Left ventricle myocardium inferior (tissue), 1 donor: ENCODE results near the gene PAN3. TPM values are rescaled to one million over a fixed set of nuclear protein-coding genes. Genes with fewer than 3 reads are reported as not detected.

Experiments
- DNase-seq: peaks from one replicate; pipeline ENCODE4 v3.0.0-alpha.2; 2020
- H3K27ac ChIP-seq: fragments of 200-600 bp; replicated peaks from 2 replicates; pipeline ENCODE4 v1.8.0; 2021
- H3K27me3 ChIP-seq: fragments of 200-600 bp; 2 replicates; pipeline ENCODE4 v1.8.0; 2021; ENCODE audit warnings: low read depth
- H3K36me3 ChIP-seq: fragments of 200-600 bp; 2 replicates; pipeline ENCODE4 v1.8.0; 2021
- H3K4me1 ChIP-seq: fragments of 200-600 bp; 2 replicates; pipeline ENCODE4 v1.8.0; 2021
- H3K4me3 ChIP-seq: fragments of 200-600 bp; 2 replicates; pipeline ENCODE4 v1.8.0; 2021; ENCODE audit warnings: mild to moderate bottlenecking, moderate library complexity
- H3K9me3 ChIP-seq: fragments of 200-600 bp; replicated peaks from 2 replicates; pipeline ENCODE4 v1.8.0; 2021
- CTCF ChIP-seq: fragments of 200-600 bp; IDR thresholded peaks from 2 replicates; pipeline ENCODE4 v1.8.0; 2021; ENCODE audit warnings: antibody characterized with exemption, mild to moderate bottlenecking, borderline replicate concordance
- intact Hi-C: fragments of 100-400 bp; cut with micrococcal nuclease; formaldehyde crosslinking; loops from one replicate; pipeline ENCODE4 v1.11.0; 2022
- total RNA-seq: library from RNA; stranded (reverse); fragmentation: NEBNext Ultra II Directional; extraction: Animal tissue kit (Norgen Biotek cat#: 25700); gene quantifications from one replicate; pipeline ENCODE4 v1.2.1, GENCODE V29; 2021
- donor health status: DM: no; HTN: yes; CAD: no; lungs with severe emphysema.

The PAN3 gene
- total RNA-seq, 1 donor from 2014 or later: 9.6 TPM

DNA sequence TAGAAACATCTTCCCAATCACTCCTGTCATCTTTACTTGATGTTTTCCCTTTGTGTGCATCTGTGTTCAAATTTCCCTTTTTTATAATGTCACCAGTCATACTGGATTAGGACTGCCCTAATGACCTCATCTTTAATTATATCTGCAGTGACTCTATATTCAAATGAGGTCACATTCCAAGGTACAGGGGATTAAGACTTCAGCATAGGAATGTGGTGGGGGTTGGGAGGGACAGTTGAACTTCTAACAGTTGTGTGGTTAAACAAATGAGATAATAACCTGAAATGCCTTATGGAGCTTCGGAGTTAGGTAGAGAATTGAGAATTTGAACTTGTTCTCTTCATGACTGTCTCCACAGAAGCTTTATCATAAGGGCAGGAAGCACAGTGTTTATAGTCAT lies 23.0 kb downstream of the PAN3 start:
- no peak for DNase-seq
- Histone ChIP-seq H3K4me1 (peaks cover 36% of the 10 kb centered on the region), H3K27ac (no peak overlapping the region)

GRCh38 chr13:28163587-28163986 lies 25.2 kb downstream of the PAN3 start:
- no peak for TF ChIP-seq CTCF
- DNase-seq: no peak
- Histone ChIP-seq H3K4me1 (peaks cover 37% of the 10 kb centered on the region), H3K27me3 (no peaks in the 10 kb centered on the region), H3K9me3 (no peaks in the 10 kb centered on the region), H3K27ac (no peak overlapping the region), H3K36me3 (no peaks in the 10 kb centered on the region), H3K4me3 (no peak overlapping the region)
- intact Hi-C loops: no loop called here

More for the DNA sequence above, 23.0 kb downstream of the PAN3 start:
- TF ChIP-seq CTCF: no peak
- Histone ChIP-seq H3K9me3 (peaks cover 9% of the 10 kb centered on the region), H3K36me3 (peaks cover 5% of the 10 kb centered on the region), H3K27me3 (no peaks in the 10 kb centered on the region), H3K4me3 (no peak overlapping the region)
- intact Hi-C loops: no loop called here

DNA sequence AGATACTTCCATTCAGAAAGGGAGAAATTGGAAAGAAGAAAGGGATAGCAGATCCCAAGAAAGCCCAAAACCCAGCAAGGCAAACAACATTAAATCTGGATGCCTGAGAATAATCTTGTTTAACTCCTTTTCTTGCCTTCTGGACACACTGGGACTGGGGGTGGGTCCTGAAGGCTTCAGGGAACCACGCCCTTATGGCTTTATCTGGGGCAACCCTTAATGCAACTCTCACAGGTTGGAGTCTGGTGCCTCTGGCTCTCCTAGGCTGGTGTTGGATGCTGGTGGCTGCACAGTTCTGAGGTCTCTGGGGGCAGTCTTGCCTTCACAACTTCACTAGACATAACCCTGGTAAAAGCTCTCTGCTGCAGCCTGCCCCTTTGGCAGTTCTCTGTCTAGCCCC lies 27.9 kb downstream of the PAN3 start:
- intact Hi-C loops: no loop called here
- no peak for DNase-seq
- TF ChIP-seq CTCF: no peak
- peaks cover 23% of the 10 kb centered on the region for H3K4me1 ChIP-seq
- no peaks in the 10 kb centered on the region for H3K27me3 ChIP-seq
- H3K27ac ChIP-seq: no peak overlapping the region
- H3K4me3 ChIP-seq: no peak overlapping the region
- H3K36me3 ChIP-seq: no peaks in the 10 kb centered on the region
- H3K9me3 ChIP-seq: no peaks in the 10 kb centered on the region

DNA sequence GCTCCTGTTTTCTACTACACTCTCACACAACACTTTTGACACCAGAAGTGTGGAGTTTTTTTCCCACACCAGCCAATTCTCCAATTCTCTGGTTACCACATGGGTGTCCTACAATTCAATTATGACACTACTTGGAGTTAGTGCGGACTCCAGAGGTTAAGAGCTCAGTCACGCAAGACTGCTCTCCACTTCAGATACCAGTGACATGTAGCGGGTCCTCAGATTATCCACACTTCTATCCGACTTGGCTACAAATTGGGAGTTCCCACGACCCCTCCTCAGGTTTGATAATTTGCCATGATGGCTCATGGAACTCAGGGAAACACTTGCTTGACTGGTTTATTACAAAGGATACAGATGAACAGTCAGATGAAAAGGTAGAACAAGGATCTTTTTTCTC lies 32.9 kb downstream of the PAN3 start:
- Histone ChIP-seq H3K4me3 (no peak overlapping the region), H3K9me3 (no peaks in the 10 kb centered on the region), H3K36me3 (peaks cover 5% of the 10 kb centered on the region), H3K4me1 (peaks cover 3% of the 10 kb centered on the region), H3K27me3 (no peaks in the 10 kb centered on the region), H3K27ac (no peak overlapping the region)
- TF ChIP-seq CTCF: no peak
- intact Hi-C loops: no loop called here
- DNase-seq: no peak

- Histone ChIP-seq H3K27ac (no peak overlapping the region), H3K4me3 (no peak overlapping the region), H3K27me3 (no peaks in the 10 kb centered on the region), H3K9me3 (no peaks in the 10 kb centered on the region), H3K36me3 (peaks cover 19% of the 10 kb centered on the region), H3K4me1 (no peaks in the 10 kb centered on the region)
- DNase-seq: no peak
- intact Hi-C loops: no loop called here
- no peak for TF ChIP-seq CTCF
These were observed 34.6 kb downstream of the PAN3 start for GRCh38 chr13:28172947-28173346.

DNA sequence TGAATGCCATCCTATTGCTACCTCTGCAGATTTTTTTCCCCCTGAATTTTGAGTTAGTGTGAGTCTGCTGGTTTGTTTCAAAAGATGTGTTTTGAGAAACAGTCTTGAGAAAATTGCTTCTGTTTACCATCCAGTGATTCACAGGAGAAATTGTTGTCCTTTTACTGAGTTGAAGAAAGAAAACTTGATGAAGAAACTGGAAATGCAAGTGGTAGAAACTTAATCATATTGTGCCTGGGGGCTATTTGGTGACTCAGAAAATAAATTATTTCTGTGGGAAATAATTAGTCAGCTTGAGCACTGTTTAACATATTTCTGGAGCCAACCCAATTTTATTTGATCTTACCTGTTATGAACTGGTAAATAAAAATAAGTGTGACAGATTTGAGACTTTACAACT lies 35.4 kb downstream of the PAN3 start:
- no peak for DNase-seq
- no peaks in the 10 kb centered on the region for H3K4me1 ChIP-seq

More for the DNA sequence above, 35.4 kb downstream of the PAN3 start:
- H3K4me3 ChIP-seq: no peak overlapping the region
- no peak overlapping the region for H3K27ac ChIP-seq
- intact Hi-C loops: no loop called here
- H3K9me3 ChIP-seq: no peaks in the 10 kb centered on the region
- H3K36me3 ChIP-seq: peaks cover 19% of the 10 kb centered on the region
- no peaks in the 10 kb centered on the region for H3K27me3 ChIP-seq
- TF ChIP-seq CTCF: no peak
